Measurements from ENCODE around the gene CTNND1.

Gene CTNND1

DNA sequence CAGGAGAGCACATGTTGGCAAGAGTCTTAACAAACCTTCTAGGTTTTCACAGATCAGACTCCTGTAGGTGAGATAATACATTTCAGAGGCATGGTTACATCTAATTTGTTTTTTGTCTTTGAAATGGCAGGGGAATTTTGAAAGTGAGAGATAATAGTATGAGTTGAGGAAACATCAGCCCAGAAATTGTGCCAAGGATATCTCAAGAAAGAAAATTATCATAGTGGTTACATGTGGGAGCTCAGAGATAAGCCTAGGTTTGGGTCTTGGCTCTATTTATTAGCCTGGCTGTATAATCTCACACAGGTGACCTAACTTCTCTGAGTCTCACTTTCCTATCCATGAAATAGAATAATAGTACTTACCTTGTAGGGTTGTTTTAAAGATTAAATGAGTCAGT lies 10.4 kb upstream of the CTNND1 start:
- TF ChIP-seq SETDB1 (IDR thresholded peaks at IDR 0.05; ENCODE audit: insufficient read length, low read length) (no peak), WT1 (tag by site-specific recombination; IDR thresholded peaks at IDR 0.05) (no peak), ZBTB1 (tag by site-specific recombination; IDR thresholded peaks at IDR 0.05) (no peak), ZNF391 (tag by site-specific recombination; IDR thresholded peaks at IDR 0.05; ENCODE audit: borderline replicate concordance, low read depth) (no peak), ZNF777 (tag by site-specific recombination; IDR thresholded peaks at IDR 0.05; ENCODE audit: borderline replicate concordance) (no peak), ZNF239 (tag by site-specific recombination; IDR thresholded peaks at IDR 0.05) (no peak)
- no peak overlapping the region for H3K4me3 ChIP-seq (ENCODE audit: low read depth, low read length)
- no peak overlapping the region for H3K27ac ChIP-seq (ENCODE audit: extremely low read depth, low read depth, low read length)
- H3K9me3 ChIP-seq (ENCODE audit: control insufficient read depth, insufficient read depth, low read depth, low read length) = no peaks in the 10 kb centered on the region
- CTCF ChIA-PET = interaction anchor here (0.5 to 2.2 kb wide), 15 partner anchors 9 to 775 kb away, joined by 3 to 49 read pairs (median 4); partner anchors contain the start of genes CLP1, CTNND1 and SELENOH
- POLR2A ChIA-PET = interaction anchor here (1.2 to 2.1 kb wide), 2 partner anchors 10 to 27 kb away, joined by 4 to 7 read pairs; partner anchors contain the start of gene SELENOH
- no peaks in the 10 kb centered on the region for H3K36me3 ChIP-seq (ENCODE audit: control insufficient read depth in 2 of 2, insufficient read depth in 1 of 2, low read length in 2 of 2)
- no peaks in the 10 kb centered on the region for H3K4me1 ChIP-seq (ENCODE audit: control insufficient read depth, insufficient read depth, low read length)

DNA sequence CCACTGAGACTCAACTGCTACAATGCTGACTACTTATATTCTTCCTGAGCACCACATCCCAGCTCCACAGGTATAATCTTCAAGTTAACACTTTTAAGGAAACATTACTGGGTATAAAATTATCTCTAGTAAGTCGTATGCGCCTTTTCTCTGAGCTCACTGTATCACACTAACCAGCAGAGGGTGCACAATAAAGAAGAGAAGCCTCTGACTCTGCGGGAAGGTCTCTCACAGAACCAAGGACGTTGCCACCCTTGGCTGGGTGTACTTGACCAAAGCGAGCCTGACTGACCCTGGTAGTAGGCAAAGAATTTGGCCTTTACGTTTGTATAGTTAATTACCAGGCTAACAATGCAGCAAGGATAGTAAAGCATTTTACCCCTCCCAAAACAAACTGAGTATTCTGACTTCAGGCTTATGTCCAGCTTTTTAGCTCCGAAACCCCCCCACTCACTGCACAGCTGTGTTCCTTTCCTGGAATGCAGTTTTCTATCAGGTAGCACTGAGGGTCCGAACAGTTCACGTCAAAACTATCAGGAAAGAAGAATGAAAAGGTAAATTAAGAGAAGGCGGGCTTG lies 9.8 kb upstream of the CTNND1 start, which contains the start of gene BTBD18:
TSS of gene BTBD18 (minus strand) at position 144 of the 578 bp plus-strand sequence. CDS start 631 bp downstream, outside the sequence.
- ChIA-PET POLR2A (interaction anchor here (1.2 to 2.1 kb wide), 2 partner anchors 11 to 27 kb away, joined by 4 to 7 read pairs; partner anchors contain the start of gene SELENOH), CTCF (interaction anchor here (0.5 to 2.2 kb wide), 17 partner anchors 9 to 775 kb away, joined by 3 to 49 read pairs (median 4); partner anchors contain the start of genes CLP1, CTNND1 and SELENOH)
- Histone ChIP-seq H3K36me3 (ENCODE audit: control insufficient read depth in 2 of 2, insufficient read depth in 1 of 2, low read length in 2 of 2) (no peaks in the 10 kb centered on the region), H3K9me3 (ENCODE audit: control insufficient read depth, insufficient read depth, low read depth, low read length) (no peaks in the 10 kb centered on the region), H3K4me1 (ENCODE audit: control insufficient read depth, insufficient read depth, low read length) (no peaks in the 10 kb centered on the region), H3K27ac (ENCODE audit: extremely low read depth, low read depth, low read length) (no peak within 1 kb of the TSS), H3K4me3 (ENCODE audit: low read depth, low read length) (no peak within 1 kb of the TSS)
- TF ChIP-seq SALL2 (tag by site-specific recombination; IDR thresholded peaks at IDR 0.05; ENCODE audit: borderline replicate concordance) (no peak), EGR2 (tag by site-specific recombination; IDR thresholded peaks at IDR 0.05; ENCODE audit: low read depth) (no peak), ZNF26 (tag by site-specific recombination; IDR thresholded peaks at IDR 0.05) (no peak), ZBTB21 (tag by site-specific recombination; IDR thresholded peaks at IDR 0.05) (no peak), BCL11A (tag by site-specific recombination; IDR thresholded peaks at IDR 0.05; ENCODE audit: low read depth) (no peak), ZNF140 (tag by site-specific recombination; IDR thresholded peaks at IDR 0.05) (no peak), SP2 (tag by site-specific recombination; IDR thresholded peaks at IDR 0.05) (no peak), ZNF311 (tag by site-specific recombination; IDR thresholded peaks at IDR 0.05; ENCODE audit: borderline replicate concordance) (no peak), ZNF302 (tag by site-specific recombination; IDR thresholded peaks at IDR 0.05; ENCODE audit: low read depth) (no peak), ZNF121 (tag by site-specific recombination; IDR thresholded peaks at IDR 0.05) (no peak), ATF2 (tag by site-specific recombination; IDR thresholded peaks at IDR 0.05; ENCODE audit: low read depth) (no peak), ZNF624 (tag by site-specific recombination; IDR thresholded peaks at IDR 0.05) (no peak), GLIS2 (tag by site-specific recombination; IDR thresholded peaks at IDR 0.05) (no peak), ELK4 (IDR thresholded peaks at IDR 0.05; ENCODE audit: borderline replicate concordance, low read depth, low read length) (no peak), SCRT2 (tag by site-specific recombination; IDR thresholded peaks at IDR 0.05) (no peak), ZNF707 (tag by site-specific recombination; IDR thresholded peaks at IDR 0.05) (no peak), ZNF791 (tag by site-specific recombination; IDR thresholded peaks at IDR 0.05) (no peak), REST (tag by site-specific recombination; IDR thresholded peaks at IDR 0.05) (no peak), ZNF600 (tag by site-specific recombination; IDR thresholded peaks at IDR 0.05) (no peak)
- TF ChIP-seq, protein P1, sequence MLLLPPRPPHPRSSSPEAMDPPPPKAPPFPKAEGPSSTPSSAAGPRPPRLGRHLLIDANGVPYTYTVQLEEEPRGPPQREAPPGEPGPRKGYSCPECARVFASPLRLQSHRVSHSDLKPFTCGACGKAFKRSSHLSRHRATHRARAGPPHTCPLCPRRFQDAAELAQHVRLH (tag by site-specific recombination; IDR thresholded peaks at IDR 0.05) = no peak
